GM23338 (cell line): ENCODE data around the gene STX16. TPM values are rescaled to one million over a fixed set of nuclear protein-coding genes. Genes with fewer than 3 reads are reported as not detected.

Source experiments
- ATAC-seq: fragments of 200-7000 bp; cut with Tn5 transposase; 3 replicates; pipeline ENCODE4 v1.9.1; 2020
- DNase-seq: peaks from one replicate; pipeline ENCODE4 v3.0.0-alpha.2; 2015; ENCODE audit warnings: low spot score
- H2AFZ ChIP-seq: fragments of 200-600 bp; sonication (generic); 2 replicates; pipeline ENCODE4 v1.8.0; 2016; ENCODE audit warnings: antibody characterized with exemption, mild to moderate bottlenecking, moderate library complexity
- H3F3A ChIP-seq: fragments of 200-600 bp; sonication (generic); replicated peaks from 2 replicates; pipeline ENCODE4 v1.8.0; 2017; ENCODE audit warnings: antibody characterized with exemption, mixed run types, low read depth
- H3K27ac ChIP-seq: fragments of 200-600 bp; sonication (generic); 2 replicates; pipeline ENCODE4 v1.6.1; 2016; ENCODE audit warnings: low read depth
- H3K27me3 ChIP-seq: fragments of 200-600 bp; sonication (generic); 2 replicates; pipeline ENCODE4 v1.8.0; 2016; ENCODE audit warnings: mild to moderate bottlenecking, mixed run types, moderate library complexity; ENCODE audit not compliant: insufficient read depth
- H3K36me3 ChIP-seq: fragments of 200-600 bp; sonication (generic); 2 replicates; pipeline ENCODE4 v1.8.0; 2016; ENCODE audit warnings: mild to moderate bottlenecking; ENCODE audit not compliant: insufficient read depth
- H3K4me1 ChIP-seq: fragments of 200-600 bp; sonication (generic); 2 replicates; pipeline ENCODE4 v1.8.0; 2016; ENCODE audit warnings: mild to moderate bottlenecking, moderate library complexity; ENCODE audit not compliant: insufficient read depth
- H3K4me2 ChIP-seq: fragments of 200-600 bp; sonication (generic); 2 replicates; pipeline ENCODE4 v1.7.1; 2017; ENCODE audit warnings: mixed run types
- H3K4me3 ChIP-seq: fragments of 200-600 bp; sonication (generic); 2 replicates; pipeline ENCODE4 v1.6.1; 2016; ENCODE audit warnings: mixed run types
- H3K79me2 ChIP-seq: fragments of 200-600 bp; sonication (generic); replicated peaks from 2 replicates; pipeline ENCODE4 v1.8.0; 2017; ENCODE audit warnings: mild to moderate bottlenecking; ENCODE audit not compliant: insufficient read depth
- H3K9me2 ChIP-seq: fragments of 200-600 bp; sonication (generic); 2 replicates; pipeline ENCODE4 v1.8.0; 2017; ENCODE audit not compliant: insufficient read depth
- H4K20me1 ChIP-seq: fragments of 200-600 bp; sonication (generic); replicated peaks from 2 replicates; pipeline ENCODE4 v1.8.0; 2017; ENCODE audit warnings: mild to moderate bottlenecking; ENCODE audit not compliant: insufficient read depth
- H3K27ac Mint-ChIP-seq: 2 replicates; pipeline ENCODE4 v1.8.0; 2020; ENCODE audit warnings: inconsistent platforms, mild to moderate bottlenecking, moderate library complexity, mixed read lengths
- H3K27me3 Mint-ChIP-seq: 3 replicates; pipeline ENCODE4 v1.8.0; 2022; ENCODE audit warnings: low read depth, mild to moderate bottlenecking, moderate library complexity, mixed read lengths, inconsistent platforms; ENCODE audit not compliant: insufficient read depth, poor library complexity
- H3K36me3 Mint-ChIP-seq: 3 replicates; pipeline ENCODE4 v1.8.0; 2021; ENCODE audit warnings: low read depth, mild to moderate bottlenecking, inconsistent platforms, moderate library complexity, mixed read lengths
- H3K4me1 Mint-ChIP-seq: 3 replicates; pipeline ENCODE4 v1.8.0; 2020; ENCODE audit warnings: mild to moderate bottlenecking, inconsistent platforms, mixed read lengths
- H3K4me3 Mint-ChIP-seq: 3 replicates; pipeline ENCODE4 v1.8.0; 2021; ENCODE audit warnings: moderate library complexity, mild to moderate bottlenecking, inconsistent platforms, mixed read lengths
- H3K9me3 Mint-ChIP-seq: 3 replicates; pipeline ENCODE4 v1.8.0; 2020; ENCODE audit warnings: moderate library complexity, mild to moderate bottlenecking, inconsistent platforms, mixed read lengths
- CREB1 ChIP-seq: fragments of 250-450 bp; sonication (Bioruptor Pico); IDR thresholded peaks from 2 replicates; pipeline ENCODE4 v1.5.0; 2020; ENCODE audit warnings: low read depth, mild to moderate bottlenecking, moderate library complexity
- CTCF ChIP-seq, 2 experiments: fragments of 200-600 bp in 1 of 2; sonication (generic) in 1 of 2; conservative IDR thresholded peaks; 2 replicates each; pipeline versions ENCODE4 v1.5.1 to v1.6.1; 2016 to 2017; ENCODE audit warnings: antibody characterized with exemption in 2 of 2, low read depth in 2 of 2, mild to moderate bottlenecking in 2 of 2, moderate library complexity in 1 of 2
- ETS1 ChIP-seq: IDR thresholded peaks from 2 replicates; pipeline ENCODE4 v1.6.1; 2016; ENCODE audit warnings: antibody characterized with exemption
- EZH2 ChIP-seq: fragments of 200-600 bp; sonication (generic); IDR thresholded peaks from one replicate; pipeline ENCODE4 v1.8.0; 2017; ENCODE audit warnings: antibody characterized with exemption, mild to moderate bottlenecking, low read depth; ENCODE audit not compliant: unreplicated experiment
- EZH2phosphoT487 ChIP-seq: fragments of 200-600 bp; sonication (generic); IDR thresholded peaks from one replicate; pipeline ENCODE4 v1.8.1; 2018; ENCODE audit warnings: antibody characterized with exemption; ENCODE audit not compliant: unreplicated experiment
- REST ChIP-seq: IDR thresholded peaks from one replicate; pipeline ENCODE4 v1.6.1; 2018; ENCODE audit warnings: antibody characterized with exemption; ENCODE audit not compliant: unreplicated experiment
- STAT1 ChIP-seq: IDR thresholded peaks from one replicate; pipeline ENCODE4 v1.6.1; 2016; ENCODE audit warnings: antibody characterized with exemption; ENCODE audit not compliant: unreplicated experiment
- ZNF114 ChIP-seq: fragments of 250-450 bp; sonication (Bioruptor Pico); IDR thresholded peaks from 2 replicates; pipeline ENCODE4 v1.5.0; 2020; ENCODE audit warnings: mild to moderate bottlenecking, moderate library complexity
- ZNF331 ChIP-seq: fragments of 250-450 bp; sonication (Bioruptor Pico); IDR thresholded peaks from 2 replicates; pipeline ENCODE4 v1.5.0; 2020; ENCODE audit warnings: low read depth, mild to moderate bottlenecking, moderate library complexity
- polyA plus RNA-seq: library from polyadenylated mRNA; unstranded; fragments of >200 nt; fragmentation: Nextera tagmentation; extraction: Ambion mirVana; gene quantifications from 2 replicates; pipeline ENCODE4 v1.2.1, GENCODE V29; 2016
- total RNA-seq: library from RNA; depleted of rRNA; stranded (reverse); fragments of >200 nt; shearing (Covaris generic); gene quantifications from 2 replicates; pipeline ENCODE4 v1.2.3, GENCODE V29; 2014

Gene STX16
- total and polyA plus RNA-seq, 2 experiments from 2014 or later, result 31.2 to 70.5 TPM

GRCh38 chr20:58721951-58722778 lies 71.1 kb downstream of the STX16 start (continued):
- TF ChIP-seq REST (no peak), CREB1 (no peak), CTCF (conservative IDR thresholded peaks at IDR 0.05; ENCODE audit: low read depth in 2 of 2) (no peak)

- Mint-ChIP-seq H3K27me3 (peaks cover 8% of the 10 kb centered on the region), H3K27ac (no peak overlapping the region), H3K4me1 (peaks cover 14% of the 10 kb centered on the region), H3K36me3 (peaks cover 10% of the 10 kb centered on the region; the same call in 2 of the 3 replicates), H3K4me3 (no peak overlapping the region), H3K9me3 (peaks cover 22% of the 10 kb centered on the region)
- Histone ChIP-seq H2AFZ (no peak overlapping the region), H3K4me1 (no peaks in the 10 kb centered on the region; the same call in 1 of the 2 replicates), H3K27ac (no peak overlapping the region), H4K20me1 (no peaks in the 10 kb centered on the region), H3K4me2 (no peak overlapping the region), H3K9me2 (no peaks in the 10 kb centered on the region), H3K79me2 (no peaks in the 10 kb centered on the region), H3K27me3 (no peaks in the 10 kb centered on the region), H3F3A (no peaks in the 10 kb centered on the region), H3K36me3 (no peaks in the 10 kb centered on the region), H3K4me3 (no peak overlapping the region)
- no peak; the same call in 2 of the 3 replicates for ATAC-seq
- DNase-seq, result no peak
- TF ChIP-seq CREB1 (no peak), ZNF331 (CRISPR knock-in tag) (no peak), STAT1 (no peak), EZH2 (no peak), ETS1 (no peak), ZNF114 (CRISPR knock-in tag) (no peak), EZH2phosphoT487 (no peak)
These were observed 72.0 kb downstream of the STX16 start for GRCh38 chr20:58722877-58723627.
